ENCODE measurements around the gene IFT80.

- TF ChIP-seq, protein P1, sequence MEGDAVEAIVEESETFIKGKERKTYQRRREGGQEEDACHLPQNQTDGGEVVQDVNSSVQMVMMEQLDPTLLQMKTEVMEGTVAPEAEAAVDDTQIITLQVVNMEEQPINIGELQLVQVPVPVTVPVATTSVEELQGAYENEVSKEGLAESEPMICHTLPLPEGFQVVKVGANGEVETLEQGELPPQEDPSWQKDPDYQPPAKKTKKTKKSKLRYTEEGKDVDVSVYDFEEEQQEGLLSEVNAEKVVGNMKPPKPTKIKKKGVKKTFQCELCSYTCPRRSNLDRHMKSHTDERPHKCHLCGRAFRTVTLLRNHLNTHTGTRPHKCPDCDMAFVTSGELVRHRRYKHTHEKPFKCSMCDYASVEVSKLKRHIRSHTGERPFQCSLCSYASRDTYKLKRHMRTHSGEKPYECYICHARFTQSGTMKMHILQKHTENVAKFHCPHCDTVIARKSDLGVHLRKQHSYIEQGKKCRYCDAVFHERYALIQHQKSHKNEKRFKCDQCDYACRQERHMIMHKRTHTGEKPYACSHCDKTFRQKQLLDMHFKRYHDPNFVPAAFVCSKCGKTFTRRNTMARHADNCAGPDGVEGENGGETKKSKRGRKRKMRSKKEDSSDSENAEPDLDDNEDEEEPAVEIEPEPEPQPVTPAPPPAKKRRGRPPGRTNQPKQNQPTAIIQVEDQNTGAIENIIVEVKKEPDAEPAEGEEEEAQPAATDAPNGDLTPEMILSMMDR (IDR thresholded peaks at IDR 0.05; ENCODE audit: extremely low read depth in 1 of 2, insufficient read depth in 1 of 2, low read depth in 1 of 2, low read length in 2 of 2) = no peak
- no peak for TF ChIP-seq POLR2A (IDR thresholded peaks at IDR 0.05; ENCODE audit: low read depth, low read length)
- TF ChIP-seq FOS (IDR thresholded peaks at IDR 0.05; ENCODE audit: borderline replicate concordance, insufficient read depth, low read length) = no peak
- no peak for TF ChIP-seq POLR2AphosphoS5 (IDR thresholded peaks at IDR 0.05; ENCODE audit: insufficient read depth, low read depth, low read length)
Measured at GRCh38 chr3:160226026-160226907, 172.8 kb downstream of the IFT80 start.

All from endothelial cell of umbilical vein (primary cell).